ENCODE results near the gene DAP.

DAP gene

GRCh38 chr5:10688651-10689171, 72.3 kb downstream of the DAP start:
- DNase-seq = no peak

DNA sequence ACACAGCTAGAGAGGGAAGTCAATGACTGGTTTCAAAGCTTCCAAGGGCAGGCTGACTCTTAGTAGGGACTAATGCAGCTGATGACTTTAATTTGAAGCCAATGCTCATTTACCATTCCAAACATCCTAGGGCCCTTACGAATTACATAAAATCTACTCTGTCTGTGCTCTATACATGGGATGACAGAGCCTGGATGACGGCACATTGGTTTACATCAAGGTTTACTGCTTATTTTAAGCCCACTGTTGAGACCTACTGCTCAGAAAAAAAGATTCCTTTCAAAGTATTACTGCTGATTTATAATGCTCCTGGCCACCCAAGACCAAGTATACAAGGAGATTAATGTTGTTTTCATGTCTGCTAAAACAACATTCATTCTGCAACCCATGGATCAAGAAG, 74.1 kb downstream of the DAP start:
- DNase-seq = no peak

DNA sequence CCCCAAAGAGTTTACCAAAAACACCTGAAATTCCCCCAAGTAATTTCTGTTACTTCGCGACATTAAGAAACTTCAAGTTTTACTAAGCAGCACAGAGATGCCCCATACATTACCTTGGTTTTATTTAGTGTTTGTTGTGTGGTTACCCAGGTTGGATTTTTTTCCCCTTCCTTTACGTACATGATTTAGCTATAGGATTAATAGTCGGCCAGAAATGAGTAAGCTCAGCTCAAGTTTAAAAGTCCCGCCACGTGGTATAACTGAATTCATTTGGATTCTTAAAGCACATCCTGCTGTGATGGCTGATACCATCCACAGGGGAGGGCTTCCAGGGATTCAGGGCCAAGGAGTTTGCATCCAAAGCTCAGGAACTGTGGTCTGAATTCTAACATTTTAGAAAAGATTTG, 75.9 kb downstream of the DAP start:
- DNase-seq = no peak

DNA sequence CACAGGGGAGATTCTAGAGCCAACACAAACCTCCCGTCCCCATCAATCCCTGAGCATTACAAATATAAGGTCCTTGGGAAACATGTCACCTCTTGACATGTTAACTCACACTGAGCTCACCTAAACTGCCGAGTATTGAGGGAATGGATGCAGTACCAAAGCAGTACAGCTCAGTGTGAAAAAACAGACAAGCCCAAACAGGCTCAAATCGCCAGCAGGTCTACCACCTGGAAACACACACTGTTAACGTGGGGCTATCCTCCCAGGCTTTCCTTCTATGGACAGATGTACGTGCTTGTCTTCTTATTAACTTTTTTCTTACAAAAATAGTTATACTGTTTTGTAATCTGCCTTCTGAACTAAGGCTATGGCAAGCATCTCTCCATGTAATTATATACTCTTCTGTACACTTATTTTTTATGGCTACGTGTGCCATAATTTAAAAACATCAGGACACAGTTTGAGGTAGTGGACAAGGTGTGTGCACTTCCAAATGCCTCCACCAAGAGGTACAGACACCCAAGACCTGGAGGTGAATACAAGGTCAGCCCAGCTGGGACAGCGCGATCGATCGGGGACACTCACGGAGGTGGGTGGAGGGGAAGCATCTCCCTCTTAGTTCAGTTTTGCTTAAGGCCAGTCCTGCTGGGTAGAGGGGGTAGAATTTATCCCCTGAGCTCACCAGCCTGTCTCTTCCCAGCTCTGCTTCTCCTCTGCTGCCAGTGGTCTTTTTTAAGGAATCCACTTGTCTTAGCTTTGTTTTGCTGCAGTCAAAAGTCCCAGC, 76.5 kb downstream of the DAP start:
- no peak for DNase-seq

DNA sequence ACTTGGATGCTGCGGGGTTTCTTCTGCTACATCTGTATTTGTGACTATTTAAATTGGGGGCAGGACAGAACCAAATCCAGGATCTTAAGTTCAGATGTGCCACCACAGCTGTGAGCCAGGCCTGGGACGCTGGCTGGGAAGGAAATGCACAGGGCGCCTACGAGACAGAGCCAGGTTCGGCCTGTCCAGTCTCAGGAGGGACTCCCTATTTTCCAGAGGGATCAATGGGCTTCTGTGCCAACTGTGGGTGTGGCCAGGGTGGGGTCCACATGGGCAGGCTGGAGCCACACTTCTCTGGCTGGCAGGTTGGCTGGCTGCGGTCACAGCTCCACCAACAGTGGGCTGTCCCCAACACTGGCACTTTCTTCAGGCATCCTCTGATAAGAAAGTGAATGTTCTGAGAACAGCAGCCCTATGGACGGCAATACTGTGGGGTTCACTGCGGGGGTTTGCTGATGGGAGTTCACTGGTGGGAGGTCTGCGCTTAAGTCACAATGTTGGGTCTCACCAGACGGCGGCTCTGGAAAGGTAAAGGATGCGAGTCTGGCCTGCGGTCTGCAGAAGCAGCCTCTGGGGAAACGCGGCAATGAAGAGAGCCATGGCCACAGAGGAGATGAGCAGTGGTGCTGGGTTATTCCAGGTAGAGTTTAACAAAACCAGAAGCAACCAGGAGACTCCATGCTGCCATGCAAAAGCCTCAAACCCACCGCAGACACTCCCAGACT, 78.1 kb downstream of the DAP start:
- DNase-seq = no peak

- no peak for DNase-seq
Observed at GRCh38 chr5:10681731-10682679, 79.0 kb downstream of the DAP start.

DNA sequence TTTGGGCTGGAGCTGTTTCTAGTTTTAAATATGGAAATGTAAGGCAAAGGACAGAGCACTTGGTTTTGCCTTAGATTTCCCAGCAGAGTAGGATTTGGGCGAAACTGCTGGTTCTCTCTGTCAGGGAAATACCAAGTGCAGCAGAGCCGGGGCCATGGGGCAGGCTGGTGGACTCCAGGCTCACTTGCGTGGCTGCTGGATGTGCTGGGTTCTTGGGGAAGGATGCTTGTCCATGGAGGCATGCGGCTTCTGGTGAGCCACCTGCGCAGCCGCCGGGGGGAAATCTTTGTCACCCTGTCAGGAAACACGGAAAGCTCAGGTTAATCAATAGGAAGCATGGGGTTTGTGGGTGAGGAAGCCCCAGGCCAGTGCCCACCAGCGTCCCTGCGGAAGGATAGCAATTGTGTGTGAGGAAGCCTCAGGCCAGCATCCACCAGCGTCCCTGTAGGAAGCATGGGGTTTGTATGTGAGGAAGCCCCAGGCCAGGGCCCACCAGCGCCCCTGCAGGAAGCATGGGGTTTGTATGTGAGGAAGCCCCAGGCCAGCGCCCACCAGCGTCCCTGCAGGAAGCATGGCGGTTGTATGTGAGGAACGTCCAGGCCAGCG, 80.1 kb downstream of the DAP start:
- DNase-seq = no peak

DNA sequence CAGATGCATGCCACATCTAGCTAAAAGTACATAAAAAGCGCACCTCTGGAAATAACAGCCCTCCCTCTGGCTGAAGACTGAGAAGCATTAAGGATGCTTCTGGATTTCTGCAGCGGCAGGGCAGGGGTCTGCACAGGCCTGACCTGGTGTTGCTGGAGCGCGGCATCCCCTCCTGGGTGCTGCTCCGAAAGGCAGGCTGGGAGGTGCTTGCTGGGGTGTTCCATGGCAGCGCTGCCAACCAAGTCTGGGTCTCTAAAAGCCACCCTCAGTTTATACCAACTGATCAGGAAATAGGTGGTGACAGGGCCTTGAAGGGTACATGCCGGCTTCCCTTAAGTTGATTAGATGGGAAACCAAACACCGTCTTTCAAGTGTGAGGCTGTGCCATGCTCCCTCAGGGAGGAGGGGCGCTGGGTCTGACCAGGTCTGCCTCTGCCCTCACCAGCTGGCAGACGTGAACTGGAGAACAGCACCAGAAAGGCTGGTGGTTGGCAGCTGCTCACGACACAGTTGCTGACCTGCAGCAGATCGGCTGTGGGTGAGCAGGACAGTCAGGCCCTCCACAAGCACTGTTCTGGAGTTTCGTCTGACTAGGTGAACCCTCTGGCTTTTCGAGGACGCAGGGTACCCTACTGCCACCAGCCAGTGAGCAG, 81.6 kb downstream of the DAP start:
- no peak for DNase-seq

DNA sequence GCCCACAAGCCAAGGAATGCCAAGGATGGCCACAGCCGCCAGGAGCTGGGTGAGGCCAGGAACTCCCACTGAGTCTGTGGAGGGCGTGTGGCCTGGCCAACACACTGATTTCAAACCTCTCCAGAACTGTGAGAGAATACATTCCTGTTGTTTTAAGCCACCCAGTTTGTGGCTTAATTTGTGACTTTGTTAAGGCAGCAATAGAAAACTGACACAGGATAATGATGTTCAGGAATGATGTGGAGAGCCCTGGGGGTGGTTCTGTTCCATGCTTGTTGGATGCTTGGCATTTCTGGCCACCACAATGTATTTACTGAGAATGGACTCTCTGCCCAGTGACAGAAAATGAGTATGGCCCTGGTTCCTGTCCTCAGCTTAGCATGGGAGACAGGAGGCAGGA, 82.8 kb downstream of the DAP start:
- no peak for DNase-seq

GRCh38 chr5:10677533-10677932, 83.5 kb downstream of the DAP start:
- DNase-seq = no peak

- DNase-seq = no peak
Observed at GRCh38 chr5:10676946-10677345, 84.1 kb downstream of the DAP start.

GRCh38 chr5:10676224-10676623, 84.8 kb downstream of the DAP start:
- DNase-seq = no peak

GRCh38 chr5:10675177-10675700, 85.8 kb downstream of the DAP start:
- no peak for DNase-seq

GRCh38 chr5:10674582-10674981, 86.5 kb downstream of the DAP start:
- no peak for DNase-seq

DNA sequence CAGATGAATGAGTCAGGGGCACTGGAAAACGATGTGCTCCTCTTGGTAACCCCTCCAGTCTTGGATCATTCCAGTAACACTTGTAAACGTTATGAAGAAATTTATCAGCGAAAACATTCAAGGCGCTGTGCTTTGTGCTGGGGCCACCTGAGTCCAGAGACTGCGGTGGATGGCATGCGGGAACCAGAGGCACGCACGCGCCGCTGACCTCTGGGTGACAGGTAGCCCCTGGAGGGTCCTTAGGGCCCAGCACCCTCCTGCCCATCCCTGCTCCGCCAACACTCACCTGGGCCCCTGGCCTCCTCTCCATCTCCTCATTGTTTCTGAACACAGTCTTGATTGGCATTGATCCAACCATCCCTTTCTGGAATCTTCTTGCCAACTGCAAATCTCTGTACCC, 86.9 kb downstream of the DAP start:
- no peak for DNase-seq

GRCh38 chr5:10673407-10673806, 87.6 kb downstream of the DAP start:
- DNase-seq = no peak

- no peak for DNase-seq
Observed at GRCh38 chr5:10673017-10673389, 88.0 kb downstream of the DAP start.

- DNase-seq = no peak
Observed at GRCh38 chr5:10672146-10673016, 88.7 kb downstream of the DAP start.

GRCh38 chr5:10671041-10672008, 89.7 kb downstream of the DAP start:
- DNase-seq = no peak

DNA sequence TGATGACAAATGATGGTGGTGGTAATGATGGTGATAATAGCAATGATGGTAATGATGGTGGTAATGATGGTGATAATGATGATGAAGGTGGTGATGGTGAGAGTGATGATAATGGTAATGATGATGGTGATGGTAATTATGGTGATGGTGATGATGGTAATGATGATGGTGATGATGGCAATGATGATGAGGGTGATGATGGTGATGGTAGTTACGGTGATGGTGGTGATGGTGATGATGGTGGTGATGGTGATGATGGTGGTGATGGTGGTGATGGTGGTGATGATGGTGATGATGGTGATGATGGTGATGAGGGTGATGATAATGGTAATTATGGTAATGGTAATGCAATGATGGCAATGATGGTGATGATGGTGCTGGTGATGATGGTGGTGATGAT, 91.1 kb downstream of the DAP start:
- DNase-seq = no peak

Data from COR-L47 (cell line).